Endodermal cell (in vitro differentiated cells): Measurements from ENCODE around the gene NFYA. TPM values are rescaled to one million over a fixed set of nuclear protein-coding genes. Genes with fewer than 3 reads are reported as not detected.
A peak's percentile ranks its signal among the peaks of the same experiment; 100 is the strongest.

Source experiments
- DNase-seq: peaks from one replicate; pipeline ENCODE4 v3.0.0-alpha.2; 2017
- H3K27ac ChIP-seq: 2 replicates; pipeline ENCODE4 v1.5.1; 2013; ENCODE audit warnings: mild to moderate bottlenecking, low read depth, low read length, moderate library complexity
- H3K27me3 ChIP-seq: 2 replicates; pipeline ENCODE4 v1.6.1; 2013; ENCODE audit warnings: mild to moderate bottlenecking, low read length, moderate library complexity; ENCODE audit not compliant: insufficient read depth, control insufficient read depth, poor library complexity, severe bottlenecking
- H3K36me3 ChIP-seq: 2 replicates; pipeline ENCODE4 v1.7.0; 2013; ENCODE audit warnings: mild to moderate bottlenecking, low read length, moderate library complexity; ENCODE audit not compliant: control insufficient read depth, insufficient read depth
- H3K4me1 ChIP-seq: one replicate; pipeline ENCODE4 v1.7.0; 2013; ENCODE audit warnings: low read length; ENCODE audit not compliant: control insufficient read depth, insufficient read depth
- H3K4me3 ChIP-seq: 2 replicates; pipeline ENCODE4 v1.5.1; 2013; ENCODE audit warnings: mild to moderate bottlenecking, low read length, moderate library complexity
- H3K9ac ChIP-seq: 2 replicates; pipeline ENCODE4 v1.6.1; 2013; ENCODE audit warnings: mild to moderate bottlenecking, low read length, moderate library complexity; ENCODE audit not compliant: poor library complexity, severe bottlenecking; ENCODE audit errors: extremely low read depth
- H3K9me3 ChIP-seq: 2 replicates; pipeline ENCODE4 v1.6.1; 2013; ENCODE audit warnings: mild to moderate bottlenecking, low read length, moderate library complexity; ENCODE audit not compliant: control insufficient read depth
- H3K27ac Mint-ChIP-seq: 2 replicates; pipeline ENCODE4 v1.8.0; 2020; ENCODE audit warnings: mixed read lengths
- H3K27me3 Mint-ChIP-seq: 2 replicates; pipeline ENCODE4 v1.8.0; 2021; ENCODE audit warnings: mild to moderate bottlenecking, mixed read lengths; ENCODE audit not compliant: insufficient read depth
- H3K36me3 Mint-ChIP-seq: 2 replicates; pipeline ENCODE4 v1.8.0; 2020; ENCODE audit warnings: low read depth, mixed read lengths
- H3K4me1 Mint-ChIP-seq: 2 replicates; pipeline ENCODE4 v1.8.0; 2020; ENCODE audit warnings: mixed read lengths
- H3K4me3 Mint-ChIP-seq: 2 replicates; pipeline ENCODE4 v1.8.0; 2020; ENCODE audit warnings: mild to moderate bottlenecking, moderate library complexity, mixed read lengths
- H3K9me3 Mint-ChIP-seq: 2 replicates; pipeline ENCODE4 v1.8.0; 2020; ENCODE audit warnings: mild to moderate bottlenecking, mixed read lengths
- WGBS, 2 experiments: methylation state at CpG; one replicate each; pipeline versions ENCODE4 v1.1.5 to v1.1.7; 2013; ENCODE audit warnings: missing lambda C conversion rate in 2 of 2, mixed read lengths in 1 of 2; ENCODE audit not compliant: insufficient coverage in 1 of 2, insufficient read length in 1 of 2; 5-methylcytosine and 5-hydroxymethylcytosine counted together
- total RNA-seq, 2 donors: library from RNA; stranded (reverse); fragmentation: NEBNext Ultra II Directional in 1 of 2; extraction: Animal tissue kit (Norgen Biotek cat#: 25700) in 1 of 2; gene quantifications; 2 replicates in 1 of 2; 3 replicates in 1 of 2; pipeline ENCODE4 v1.2.1, GENCODE V29; 2021
- TF ChIP-seq, protein P1 (sequence below): fragments of 200-600 bp; sonication (generic); conservative IDR thresholded peaks from 2 replicates; pipeline ENCODE4 v1.5.0; 2021; ENCODE audit warnings: antibody characterized with exemption, mild to moderate bottlenecking

The NFYA gene
- total RNA-seq, 2 donors from 2014 or later = 44.8 to 45.8 TPM

GRCh38 chr6:41027241-41027640, 45.5 kb upstream of the NFYA start:
- WGBS, 2 experiments = 42 to 66% methylated on average over 3 to 4 of the region's 4 CpGs
- H3K4me3 ChIP-seq = peak overlapping the region; percentile 74
- H3K9me3 Mint-ChIP-seq = no peaks in the 10 kb centered on the region
- H3K27me3 ChIP-seq = no peaks in the 10 kb centered on the region
- peaks cover 4% of the 10 kb centered on the region for H3K36me3 Mint-ChIP-seq
- no peaks in the 10 kb centered on the region for H3K9me3 ChIP-seq
- H3K36me3 ChIP-seq = no peaks in the 10 kb centered on the region
- TF ChIP-seq, protein P1, sequence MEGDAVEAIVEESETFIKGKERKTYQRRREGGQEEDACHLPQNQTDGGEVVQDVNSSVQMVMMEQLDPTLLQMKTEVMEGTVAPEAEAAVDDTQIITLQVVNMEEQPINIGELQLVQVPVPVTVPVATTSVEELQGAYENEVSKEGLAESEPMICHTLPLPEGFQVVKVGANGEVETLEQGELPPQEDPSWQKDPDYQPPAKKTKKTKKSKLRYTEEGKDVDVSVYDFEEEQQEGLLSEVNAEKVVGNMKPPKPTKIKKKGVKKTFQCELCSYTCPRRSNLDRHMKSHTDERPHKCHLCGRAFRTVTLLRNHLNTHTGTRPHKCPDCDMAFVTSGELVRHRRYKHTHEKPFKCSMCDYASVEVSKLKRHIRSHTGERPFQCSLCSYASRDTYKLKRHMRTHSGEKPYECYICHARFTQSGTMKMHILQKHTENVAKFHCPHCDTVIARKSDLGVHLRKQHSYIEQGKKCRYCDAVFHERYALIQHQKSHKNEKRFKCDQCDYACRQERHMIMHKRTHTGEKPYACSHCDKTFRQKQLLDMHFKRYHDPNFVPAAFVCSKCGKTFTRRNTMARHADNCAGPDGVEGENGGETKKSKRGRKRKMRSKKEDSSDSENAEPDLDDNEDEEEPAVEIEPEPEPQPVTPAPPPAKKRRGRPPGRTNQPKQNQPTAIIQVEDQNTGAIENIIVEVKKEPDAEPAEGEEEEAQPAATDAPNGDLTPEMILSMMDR = no peak
- no peak overlapping the region for H3K27ac ChIP-seq
- peaks cover 3% of the 10 kb centered on the region for H3K27me3 Mint-ChIP-seq
- DNase-seq = no peak
- H3K4me1 Mint-ChIP-seq = peaks cover 21% of the 10 kb centered on the region
- peak overlapping the region; percentile 87 for H3K27ac Mint-ChIP-seq
- peaks cover 4% of the 10 kb centered on the region for H3K4me1 ChIP-seq
- H3K9ac ChIP-seq = no peak overlapping the region
- peak overlapping the region; percentile 72 for H3K4me3 Mint-ChIP-seq

GRCh38 chr6:41027799-41028560, 44.8 kb upstream of the NFYA start:
- Mint-ChIP-seq H3K27ac (peak overlapping the region; percentile 87), H3K9me3 (no peaks in the 10 kb centered on the region), H3K27me3 (peaks cover 3% of the 10 kb centered on the region), H3K36me3 (peaks cover 4% of the 10 kb centered on the region), H3K4me3 (peak overlapping the region; percentile 72), H3K4me1 (peaks cover 21% of the 10 kb centered on the region)
- H3K9me3 ChIP-seq = no peaks in the 10 kb centered on the region
- TF ChIP-seq, protein P1 = peak; percentile 100
- peaks cover 4% of the 10 kb centered on the region for H3K4me1 ChIP-seq
- peak overlapping the region; percentile 74 for H3K4me3 ChIP-seq
- H3K36me3 ChIP-seq = no peaks in the 10 kb centered on the region
- no peak overlapping the region for H3K9ac ChIP-seq
- 7 to 11% methylated on average over 14 to 45 of the region's 45 CpGs for WGBS, 2 experiments
- DNase-seq = peak; percentile 95
- no peaks in the 10 kb centered on the region for H3K27me3 ChIP-seq
- H3K27ac ChIP-seq = no peak overlapping the region

DNA sequence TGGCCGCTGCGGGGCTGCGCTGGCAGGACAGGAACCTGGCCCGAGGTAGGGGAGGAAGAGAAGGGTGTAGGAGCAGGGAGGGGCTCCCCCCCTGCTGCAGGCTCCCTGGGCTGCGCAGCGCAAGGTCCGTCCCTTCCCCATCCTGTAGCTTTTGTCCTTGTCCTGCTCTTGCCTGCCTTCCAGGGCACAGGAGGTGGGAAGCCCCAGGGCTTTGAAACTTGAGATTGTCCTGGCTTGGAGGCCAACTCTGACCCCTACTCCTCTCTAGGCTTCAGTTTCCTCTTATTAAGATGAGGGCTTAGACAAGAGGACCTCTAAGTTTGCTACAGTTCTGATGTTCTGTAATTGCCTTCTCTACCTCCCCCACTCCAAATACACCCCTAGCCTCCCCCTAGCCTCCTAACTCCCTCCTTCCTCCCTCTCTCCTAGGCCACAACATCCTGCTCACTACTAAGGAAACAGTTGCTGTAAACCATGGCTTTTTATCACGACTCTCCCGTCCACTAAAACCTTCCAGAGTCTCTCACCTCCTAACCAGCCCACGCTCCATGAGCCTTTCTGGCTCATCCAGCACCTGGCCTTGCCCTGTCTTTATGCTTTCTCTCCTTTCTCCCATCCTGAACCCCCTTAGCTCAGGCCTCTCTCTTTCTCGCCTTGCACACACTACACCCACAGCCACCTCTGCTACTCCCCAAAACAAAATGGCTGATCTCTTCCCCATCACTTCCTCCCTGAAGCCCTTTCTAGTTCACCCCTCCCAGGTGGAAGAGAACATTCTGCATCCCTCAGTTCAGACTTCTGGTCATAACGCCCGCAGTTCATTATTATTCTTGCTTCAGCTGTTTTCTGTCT, 44.0 kb upstream of the NFYA start:
- H3K4me3 ChIP-seq = peak overlapping the region; percentile 74
- Mint-ChIP-seq H3K27ac (peak overlapping the region; percentile 48), H3K36me3 (peaks cover 4% of the 10 kb centered on the region), H3K4me1 (peaks cover 21% of the 10 kb centered on the region), H3K9me3 (no peaks in the 10 kb centered on the region), H3K4me3 (peak overlapping the region; percentile 72), H3K27me3 (peaks cover 3% of the 10 kb centered on the region)
- no peak overlapping the region for H3K9ac ChIP-seq
- H3K27me3 ChIP-seq = no peaks in the 10 kb centered on the region
- no peaks in the 10 kb centered on the region for H3K36me3 ChIP-seq
- DNase-seq = no peak
- TF ChIP-seq, protein P1 = no peak
- H3K4me1 ChIP-seq = peaks cover 4% of the 10 kb centered on the region
- H3K9me3 ChIP-seq = no peaks in the 10 kb centered on the region
- 57 to 58% methylated on average over 10 to 13 of the region's 13 CpGs for WGBS, 2 experiments
- no peak overlapping the region for H3K27ac ChIP-seq
